ENCODE results near the gene PNRC2. TPM values are rescaled to one million over a fixed set of nuclear protein-coding genes. Genes with fewer than 3 reads are reported as not detected.

Gene PNRC2
- total and polyA plus RNA-seq, 10 of the 15 experiments (the other 5 are each of a cell fraction or from before 2014, with no cell fraction given), result 106 to 205 (median 163) TPM

GRCh38 chr1:23979881-23980727, 20.5 kb downstream of the PNRC2 start, which contains the start of gene SRSF10 (continued):
- no peak for TF ChIP-seq PBX3 (IDR thresholded peaks at IDR 0.05; ENCODE audit: insufficient replicate concordance, low read depth, low read length)
- TF ChIP-seq IRF3 (IDR thresholded peaks at IDR 0.05), result no peak
- TF ChIP-seq CBX3 (IDR thresholded peaks at IDR 0.05; ENCODE audit: borderline replicate concordance, low read depth), result no peak
- TF ChIP-seq CEBPB (IDR thresholded peaks at IDR 0.05; ENCODE audit: borderline replicate concordance in 1 of 2, low read depth in 2 of 2, low read length in 2 of 2), result no peak
- TF ChIP-seq SIN3A (IDR thresholded peaks at IDR 0.05; ENCODE audit: low read depth, low read length), result peak; percentile 5; the same call in 1 of the 2 replicates
- no peak for TF ChIP-seq PRDM15 (CRISPR knock-in tag; IDR thresholded peaks at IDR 0.05)
- no peak for TF ChIP-seq HDAC2 (IDR thresholded peaks at IDR 0.05)
- TF ChIP-seq RAD51 (IDR thresholded peaks at IDR 0.05), result no peak
- TF ChIP-seq YY1 (IDR thresholded peaks at IDR 0.05; ENCODE audit: low read depth, low read length), result peak; percentile 94
- peak; percentile 96 for TF ChIP-seq SMAD5 (IDR thresholded peaks at IDR 0.05; ENCODE audit: low read depth)
- peak; percentile 51; the same call in 1 of the 2 replicates for TF ChIP-seq NFYB (IDR thresholded peaks at IDR 0.05; ENCODE audit: insufficient read depth, low read depth, low read length)
- peak in 1 of 2 experiments; percentile 46; a peak in 2 of 4 replicates for TF ChIP-seq BHLHE40 (IDR thresholded peaks at IDR 0.05; ENCODE audit: borderline replicate concordance in 1 of 2, low read depth in 2 of 2, low read length in 1 of 2)
- TF ChIP-seq NKRF (conservative IDR thresholded peaks at IDR 0.05), result peak; percentile 95
- peak in 1 of 2 experiments; percentile 67; a peak in 2 of 3 replicates for TF ChIP-seq EGR1 (IDR thresholded peaks at IDR 0.05; ENCODE audit: borderline replicate concordance in 1 of 2, low read depth in 2 of 2, low read length in 2 of 2)
- TF ChIP-seq ZBTB40 (IDR thresholded peaks at IDR 0.05; ENCODE audit: borderline replicate concordance), result no peak
